IPS-18c (cell line): ENCODE results near the gene TRIM32.

Source experiments
- H3K4me3 ChIP-seq: 2 replicates; pipeline ENCODE4 v1.7.0; 2013; ENCODE audit warnings: low read depth, mild to moderate bottlenecking, low read length, moderate library complexity; ENCODE audit not compliant: insufficient read depth
- H3K9me3 ChIP-seq: one replicate; pipeline ENCODE4 v1.6.1; 2013; ENCODE audit warnings: mild to moderate bottlenecking, low read length, moderate library complexity; ENCODE audit not compliant: control insufficient read depth, insufficient read depth

TRIM32 gene, protein sequence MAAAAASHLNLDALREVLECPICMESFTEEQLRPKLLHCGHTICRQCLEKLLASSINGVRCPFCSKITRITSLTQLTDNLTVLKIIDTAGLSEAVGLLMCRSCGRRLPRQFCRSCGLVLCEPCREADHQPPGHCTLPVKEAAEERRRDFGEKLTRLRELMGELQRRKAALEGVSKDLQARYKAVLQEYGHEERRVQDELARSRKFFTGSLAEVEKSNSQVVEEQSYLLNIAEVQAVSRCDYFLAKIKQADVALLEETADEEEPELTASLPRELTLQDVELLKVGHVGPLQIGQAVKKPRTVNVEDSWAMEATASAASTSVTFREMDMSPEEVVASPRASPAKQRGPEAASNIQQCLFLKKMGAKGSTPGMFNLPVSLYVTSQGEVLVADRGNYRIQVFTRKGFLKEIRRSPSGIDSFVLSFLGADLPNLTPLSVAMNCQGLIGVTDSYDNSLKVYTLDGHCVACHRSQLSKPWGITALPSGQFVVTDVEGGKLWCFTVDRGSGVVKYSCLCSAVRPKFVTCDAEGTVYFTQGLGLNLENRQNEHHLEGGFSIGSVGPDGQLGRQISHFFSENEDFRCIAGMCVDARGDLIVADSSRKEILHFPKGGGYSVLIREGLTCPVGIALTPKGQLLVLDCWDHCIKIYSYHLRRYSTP

DNA sequence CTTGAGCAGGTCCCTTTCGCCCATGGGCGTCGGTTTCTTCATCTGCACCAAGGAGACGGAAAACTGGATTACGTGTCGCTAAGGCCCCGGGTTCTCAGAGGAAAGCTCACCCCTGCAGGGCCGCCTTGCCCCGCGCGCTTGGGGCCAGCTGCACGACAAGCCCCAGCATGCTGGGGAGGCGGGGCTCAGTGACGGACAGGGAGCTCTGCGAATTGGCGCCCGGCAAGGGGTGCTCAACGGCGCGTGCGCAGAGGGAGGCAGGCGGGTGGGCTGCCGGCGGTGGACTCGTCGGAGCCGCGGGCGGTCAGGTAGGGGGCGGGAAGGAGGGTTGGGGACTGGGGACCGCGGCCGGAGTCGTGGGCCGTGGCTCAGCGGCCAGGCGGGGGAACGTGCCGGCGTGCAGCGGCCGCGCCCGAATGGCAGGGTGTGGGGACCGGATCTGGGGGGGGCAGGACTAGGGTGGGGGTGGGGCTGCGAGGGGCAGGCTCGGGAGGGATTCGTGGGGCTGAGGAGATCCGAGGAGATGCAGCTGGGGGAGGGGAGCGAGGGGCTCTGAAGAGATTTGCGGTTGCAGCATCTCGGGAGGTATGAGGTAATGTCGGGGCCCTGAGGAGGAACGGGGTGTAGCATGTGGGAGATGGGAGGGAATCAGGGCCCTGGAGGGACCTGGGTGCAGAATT, at the start of gene TRIM32:
Gene TRIM32 (plus strand): TSS at position 232 of the 680 bp plus-strand sequence. CDS start 10,438 bp downstream, outside the sequence.
- H3K9me3 ChIP-seq = no peaks in the 10 kb centered on the region
- H3K4me3 ChIP-seq = peak within 1 kb of the TSS; percentile 39

DNA sequence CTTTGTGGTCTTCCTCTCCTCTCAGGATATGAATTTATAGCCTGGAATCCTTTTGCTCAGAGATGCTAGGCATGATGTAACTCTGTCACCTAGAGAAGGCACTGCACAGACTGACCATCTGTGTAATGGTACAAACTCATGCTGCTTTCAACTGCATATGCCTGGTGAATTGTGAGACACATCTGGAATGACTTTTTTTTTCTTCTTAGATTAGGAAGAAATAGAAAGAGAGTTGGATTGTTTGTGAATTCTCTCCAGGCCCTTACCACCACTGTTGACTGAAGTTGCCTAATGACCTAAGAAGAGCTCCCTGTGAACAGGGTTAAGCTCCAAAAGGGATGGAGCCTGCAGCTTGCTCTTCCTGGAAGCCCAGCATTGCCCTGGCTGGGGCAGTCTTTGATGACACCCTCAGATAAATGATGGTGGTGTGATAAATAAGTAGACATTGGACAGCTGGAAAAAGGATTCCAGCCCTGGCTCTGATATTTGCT, 47.8 kb upstream of the TRIM32 start:
- no peak overlapping the region for H3K4me3 ChIP-seq
- H3K9me3 ChIP-seq = no peaks in the 10 kb centered on the region

DNA sequence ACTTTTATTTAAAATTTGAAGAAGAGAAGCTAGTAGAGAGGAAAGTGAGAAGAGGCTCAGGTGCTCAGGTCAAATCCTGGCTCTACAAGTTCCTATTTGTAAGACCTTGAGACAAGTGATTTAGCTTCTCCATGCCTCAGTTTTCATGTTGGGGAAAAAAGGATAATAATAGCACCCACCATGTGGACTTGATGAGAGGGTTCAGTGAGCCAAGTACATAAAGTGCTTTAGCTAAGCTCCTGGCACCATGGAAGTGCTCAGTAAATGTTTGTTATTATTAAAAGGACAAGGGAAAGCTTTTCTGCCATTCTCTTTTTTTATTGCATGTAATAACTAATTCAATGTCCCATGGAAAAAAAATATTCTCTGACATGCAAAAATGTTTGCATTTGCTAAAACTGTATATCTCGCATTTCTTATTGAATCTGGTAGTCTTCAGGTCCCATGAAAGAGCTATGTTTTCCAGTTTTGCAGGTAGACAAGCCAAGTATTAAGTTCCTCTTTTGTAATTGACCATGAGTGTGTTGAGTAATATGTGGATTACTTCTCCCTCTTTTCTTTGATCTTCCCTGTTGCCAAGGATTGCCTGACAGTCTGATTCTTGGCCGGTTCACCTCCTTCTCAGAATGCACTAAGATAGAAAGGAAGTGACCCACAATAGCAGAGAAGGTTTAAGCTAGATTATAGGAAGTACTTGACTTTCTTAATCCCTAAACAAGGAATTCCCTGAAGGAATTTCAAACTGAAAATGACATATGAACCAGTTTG, 45.6 kb upstream of the TRIM32 start:
- no peaks in the 10 kb centered on the region for H3K9me3 ChIP-seq
- H3K4me3 ChIP-seq = no peak overlapping the region

DNA sequence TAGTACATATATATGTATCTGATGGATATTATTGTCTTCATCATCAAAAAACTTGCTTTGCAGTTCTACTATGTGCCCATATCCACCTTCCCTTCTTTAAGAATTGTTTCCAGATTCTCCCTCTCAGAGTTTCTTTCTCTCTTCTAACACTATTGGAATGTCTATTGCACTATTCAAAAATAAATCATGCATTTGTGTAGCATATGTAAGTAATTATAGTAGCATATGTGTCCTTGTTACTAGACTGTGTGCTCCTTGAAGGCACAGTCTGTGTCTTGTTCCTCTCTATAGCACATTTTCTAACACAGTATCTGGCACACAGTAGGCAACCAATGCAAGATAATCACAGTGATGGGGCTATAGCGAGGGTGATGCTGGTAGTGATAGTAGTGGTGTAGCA, 43.4 kb upstream of the TRIM32 start:
- Histone ChIP-seq H3K4me3 (no peak overlapping the region), H3K9me3 (no peaks in the 10 kb centered on the region)

DNA sequence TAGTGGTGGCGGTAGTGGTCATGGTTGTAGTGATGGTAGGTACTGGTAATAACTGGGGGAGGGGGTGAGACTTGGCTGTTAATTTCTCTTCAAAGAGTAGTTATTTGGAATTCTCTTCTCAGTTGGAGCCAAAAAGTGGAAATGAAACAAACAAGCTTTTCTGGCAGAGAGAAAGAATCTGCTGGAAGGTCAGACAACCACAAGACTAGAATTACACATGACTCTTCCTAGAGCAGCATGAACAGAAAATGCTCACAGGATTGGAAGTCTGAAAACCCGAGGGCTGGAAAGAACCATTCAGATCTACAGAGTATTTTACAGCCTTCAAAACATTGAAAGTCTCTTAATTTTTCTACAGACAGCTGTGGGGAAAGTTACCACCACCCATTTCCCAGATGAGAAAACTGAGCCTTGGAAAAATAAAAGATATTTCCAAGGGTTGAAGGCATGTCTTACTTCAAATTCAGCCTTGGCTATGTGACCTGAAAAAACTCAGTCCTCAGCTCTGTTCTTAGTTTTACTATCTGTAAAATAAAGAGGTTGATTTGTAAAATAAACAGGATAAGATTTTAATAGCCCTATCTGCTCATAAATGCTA, 42.9 kb upstream of the TRIM32 start:
- Histone ChIP-seq H3K9me3 (no peaks in the 10 kb centered on the region), H3K4me3 (no peak overlapping the region)

DNA sequence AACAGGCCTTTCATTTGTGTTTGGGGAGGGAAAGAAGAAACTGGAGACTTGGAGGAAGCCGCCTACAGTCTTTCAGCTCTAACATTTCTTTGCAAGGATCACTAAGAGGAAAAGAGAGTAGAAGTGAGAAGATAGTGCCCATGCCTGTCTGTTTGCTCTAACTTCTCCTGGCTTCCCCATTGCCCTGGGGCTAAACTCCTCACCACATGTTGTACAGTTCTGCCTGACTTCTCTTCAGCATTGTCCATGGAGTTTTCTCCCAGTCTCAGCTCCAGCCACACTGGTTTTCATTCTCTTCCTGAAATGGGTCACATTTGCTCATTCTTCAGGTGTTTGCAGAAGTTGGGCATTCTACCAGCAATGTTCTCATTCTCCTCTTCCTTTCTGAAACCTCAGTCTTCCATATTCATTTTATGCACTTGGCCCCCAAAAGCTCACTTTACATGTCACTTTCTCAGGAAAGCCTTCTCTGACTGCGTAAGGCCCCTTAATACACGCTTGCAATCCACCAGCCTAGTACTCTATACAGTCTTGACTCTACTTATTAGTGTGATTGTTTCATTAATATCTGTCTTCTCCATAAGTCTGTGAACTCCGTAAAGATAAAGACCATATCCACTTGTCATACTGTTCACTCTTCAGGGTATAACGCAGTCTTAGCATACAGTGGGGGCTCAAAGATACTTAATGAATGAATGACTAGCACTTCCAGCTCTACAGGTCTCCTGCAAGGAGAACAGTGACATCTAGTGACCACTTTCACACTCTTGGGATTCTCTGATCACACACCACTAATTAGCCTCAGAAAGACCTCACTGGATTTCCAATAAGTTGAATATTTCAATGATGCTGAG, 40.2 kb upstream of the TRIM32 start:
- no peaks in the 10 kb centered on the region for H3K9me3 ChIP-seq
- H3K4me3 ChIP-seq = no peak overlapping the region

DNA sequence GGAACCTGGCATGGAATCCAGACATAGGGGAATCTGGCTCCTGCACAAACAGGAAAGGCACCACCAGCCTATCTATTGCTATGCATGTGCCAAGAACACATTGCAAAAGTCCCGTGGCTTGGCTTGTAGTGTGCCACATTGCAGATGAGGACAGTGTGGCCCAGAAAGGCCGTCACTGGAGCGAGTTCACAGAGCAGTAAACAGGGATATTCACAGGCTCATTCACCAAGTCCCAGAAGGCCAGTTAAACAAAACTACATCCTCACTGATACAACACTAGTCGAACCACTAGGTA, 39.6 kb upstream of the TRIM32 start:
- no peaks in the 10 kb centered on the region for H3K9me3 ChIP-seq
- no peak overlapping the region for H3K4me3 ChIP-seq

DNA sequence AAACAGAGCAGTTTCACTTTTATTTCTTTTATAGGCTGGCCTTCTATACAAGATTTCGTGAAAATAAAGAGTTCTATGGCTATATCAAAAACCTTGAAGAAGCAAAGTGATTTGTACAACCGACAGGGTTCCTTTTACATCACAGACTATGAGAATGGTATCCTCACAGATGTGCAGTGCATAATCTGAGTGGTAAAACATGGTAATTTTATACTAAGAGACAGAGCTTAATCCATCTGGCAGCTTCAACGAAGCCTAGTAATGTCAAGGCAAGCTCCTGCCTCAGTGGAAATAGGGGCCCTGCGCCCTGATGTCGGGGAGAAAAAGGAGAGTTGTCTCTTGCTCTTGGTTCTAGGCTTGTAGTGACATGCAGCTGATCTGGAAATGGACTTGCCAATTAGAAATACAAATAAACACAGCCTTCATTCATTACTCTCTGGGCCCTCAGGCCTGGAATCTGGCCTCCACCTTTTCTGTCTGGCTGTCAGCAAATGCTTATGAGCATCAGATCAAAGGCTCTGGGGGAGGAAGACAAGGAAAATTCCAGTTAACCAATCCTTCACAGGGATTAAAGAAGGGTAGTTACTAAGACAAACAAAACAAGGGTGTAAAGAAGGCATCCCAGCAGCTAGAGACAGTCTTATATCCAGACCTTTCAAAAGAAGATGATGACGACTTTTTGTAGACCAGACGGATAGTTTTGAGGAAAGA, 33.6 kb upstream of the TRIM32 start:
- Histone ChIP-seq H3K4me3 (no peak overlapping the region), H3K9me3 (no peaks in the 10 kb centered on the region)

DNA sequence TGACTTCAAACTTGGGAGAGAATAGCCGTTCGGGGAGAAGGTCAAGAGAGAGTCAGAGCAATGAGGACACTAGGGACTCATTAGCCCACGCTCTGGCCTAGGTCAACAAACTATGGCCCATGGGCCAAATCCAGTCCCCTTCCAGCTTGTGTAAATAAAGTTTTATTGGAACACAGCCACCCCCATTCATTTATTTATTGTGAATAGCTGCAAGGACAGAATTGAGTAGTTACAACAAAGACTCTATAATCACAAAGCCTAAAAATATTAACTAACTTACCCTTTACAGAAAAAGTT, 33.1 kb upstream of the TRIM32 start:
- H3K4me3 ChIP-seq = no peak overlapping the region
- no peaks in the 10 kb centered on the region for H3K9me3 ChIP-seq

DNA sequence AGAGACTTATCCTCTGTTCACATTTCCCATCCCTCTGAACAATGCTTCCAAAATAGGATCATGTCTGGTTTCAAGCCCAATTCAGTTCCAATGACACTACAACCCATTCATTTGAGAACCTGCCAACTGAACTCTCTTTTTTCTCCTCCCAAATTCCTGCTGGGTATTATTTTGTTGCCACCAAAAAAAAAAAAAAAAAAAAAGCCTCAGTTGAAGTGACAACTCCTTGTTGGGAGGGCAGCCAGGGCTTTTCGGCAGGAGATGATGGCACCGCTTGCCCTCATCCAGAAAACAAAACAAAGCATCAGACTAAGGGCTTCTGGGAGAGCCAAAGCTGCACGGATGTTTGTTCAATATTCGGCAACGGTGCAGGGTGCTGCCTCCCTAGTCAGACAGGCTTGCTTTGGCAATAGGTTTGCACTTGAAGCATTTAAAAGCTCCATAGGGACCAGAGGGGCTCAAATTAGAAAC, 30.6 kb upstream of the TRIM32 start:
- H3K9me3 ChIP-seq = no peaks in the 10 kb centered on the region
- H3K4me3 ChIP-seq = no peak overlapping the region

DNA sequence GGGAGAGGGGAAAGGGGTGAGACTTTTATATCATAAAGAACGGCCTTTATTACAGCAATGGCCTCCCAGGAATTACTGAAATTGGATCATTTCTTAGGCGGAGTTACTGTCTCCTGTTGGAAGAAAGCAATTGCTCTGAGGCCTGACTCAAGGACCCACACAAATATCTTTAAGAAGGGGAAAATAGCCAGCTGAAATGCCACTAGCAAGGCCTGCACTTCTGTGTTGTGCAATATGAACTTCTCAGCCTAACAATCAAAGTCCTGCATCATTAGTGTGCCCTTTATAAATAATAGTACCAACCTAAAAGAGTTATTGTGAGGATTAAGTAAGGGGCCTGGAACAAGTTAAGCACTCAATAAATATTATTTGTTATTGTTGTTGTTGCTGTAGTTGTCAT, 30.1 kb upstream of the TRIM32 start:
- Histone ChIP-seq H3K4me3 (no peak overlapping the region), H3K9me3 (no peaks in the 10 kb centered on the region)

DNA sequence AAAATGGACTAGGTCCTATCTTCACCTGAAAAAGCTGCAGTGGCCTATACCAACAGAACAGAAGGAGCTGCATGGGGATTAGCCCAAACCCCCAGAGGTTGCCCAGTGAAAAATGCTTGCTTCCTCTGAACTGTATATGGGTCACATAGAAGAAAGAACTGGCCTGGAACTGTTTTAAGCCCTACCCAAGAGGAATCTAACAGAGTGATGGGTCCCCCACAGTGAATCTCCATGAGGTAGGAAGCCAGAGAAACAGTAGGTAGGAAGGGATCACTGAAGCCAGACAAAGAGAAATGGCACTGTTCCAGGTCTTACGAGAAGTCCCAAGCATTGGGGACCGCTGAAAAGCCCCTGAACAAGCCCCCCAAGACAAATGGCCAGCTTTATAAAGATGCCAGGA, 28.8 kb upstream of the TRIM32 start:
- no peaks in the 10 kb centered on the region for H3K9me3 ChIP-seq
- H3K4me3 ChIP-seq = no peak overlapping the region

DNA sequence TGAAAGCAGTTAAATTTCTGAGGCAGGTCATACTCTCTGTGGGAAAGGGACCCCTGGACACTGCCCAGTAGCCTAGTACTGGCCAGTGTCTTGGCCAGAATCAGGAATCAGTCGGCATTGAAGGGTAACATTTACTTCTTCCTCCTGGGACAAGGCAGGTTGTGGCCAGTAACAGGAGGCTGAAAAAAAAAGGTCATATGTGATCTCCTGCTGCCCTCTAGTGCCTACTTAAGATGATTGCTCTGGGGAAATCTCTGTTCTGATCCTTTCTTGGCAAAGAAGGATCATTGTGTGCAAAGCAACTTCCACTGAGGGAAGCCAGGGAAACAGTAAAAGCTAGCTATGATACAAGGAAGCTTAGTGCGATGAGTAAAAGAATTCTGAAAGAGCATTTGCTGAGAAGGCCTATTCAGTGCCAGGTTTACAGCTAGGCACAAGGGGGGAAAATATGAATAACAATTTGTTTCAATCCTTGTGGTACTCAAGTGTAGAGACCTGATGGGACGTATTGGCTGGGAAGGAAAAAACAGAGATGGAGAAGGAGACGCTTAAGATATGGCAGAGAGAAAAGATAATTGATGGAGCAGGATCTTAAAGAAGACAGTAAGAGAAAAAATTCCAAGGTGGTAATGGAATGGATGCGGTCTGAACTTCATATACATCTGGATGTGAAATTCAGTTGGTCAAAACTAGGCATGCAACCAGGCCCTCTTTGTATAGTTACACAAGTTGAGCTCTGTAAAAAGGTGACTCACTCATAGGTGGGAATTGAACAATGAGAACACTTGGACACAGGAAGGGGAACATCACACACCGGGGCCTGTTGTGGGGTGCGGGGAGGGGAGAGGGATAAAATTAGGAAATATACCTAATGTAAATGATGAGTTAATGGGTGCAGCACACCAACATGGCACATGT, 25.8 kb upstream of the TRIM32 start:
- H3K9me3 ChIP-seq = no peaks in the 10 kb centered on the region
- no peak overlapping the region for H3K4me3 ChIP-seq

DNA sequence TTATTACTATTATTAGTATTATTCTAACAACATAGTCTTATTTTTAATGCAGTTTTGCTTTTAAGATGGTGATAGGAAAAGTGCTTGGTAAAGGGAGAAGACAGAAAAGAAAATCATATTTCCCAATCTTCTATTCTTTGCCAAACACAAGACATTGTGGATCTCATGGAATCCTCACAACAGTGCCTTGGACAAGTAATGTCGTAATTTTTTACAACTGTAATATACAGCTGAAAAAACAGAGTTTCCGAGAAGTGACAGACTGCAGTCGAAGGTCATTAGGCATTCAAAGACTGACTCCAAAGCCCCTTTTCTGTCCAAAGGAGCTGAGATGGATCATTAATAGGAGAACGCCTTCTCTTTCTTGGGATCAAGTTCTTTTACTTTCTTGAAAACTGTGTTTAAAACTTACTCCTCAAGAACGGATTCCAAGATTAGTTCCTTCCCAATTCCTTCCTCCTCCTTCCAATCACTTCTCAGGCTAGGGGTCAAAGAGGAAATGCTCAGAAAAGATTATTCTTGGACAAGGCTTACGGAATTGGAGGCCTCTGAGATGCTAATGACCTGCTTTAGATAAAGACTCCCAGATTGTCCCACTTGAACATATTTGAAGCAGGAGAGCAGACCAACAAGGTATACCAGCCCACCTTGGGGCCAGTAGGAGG, 24.3 kb upstream of the TRIM32 start:
- H3K4me3 ChIP-seq = no peak overlapping the region
- no peaks in the 10 kb centered on the region for H3K9me3 ChIP-seq

DNA sequence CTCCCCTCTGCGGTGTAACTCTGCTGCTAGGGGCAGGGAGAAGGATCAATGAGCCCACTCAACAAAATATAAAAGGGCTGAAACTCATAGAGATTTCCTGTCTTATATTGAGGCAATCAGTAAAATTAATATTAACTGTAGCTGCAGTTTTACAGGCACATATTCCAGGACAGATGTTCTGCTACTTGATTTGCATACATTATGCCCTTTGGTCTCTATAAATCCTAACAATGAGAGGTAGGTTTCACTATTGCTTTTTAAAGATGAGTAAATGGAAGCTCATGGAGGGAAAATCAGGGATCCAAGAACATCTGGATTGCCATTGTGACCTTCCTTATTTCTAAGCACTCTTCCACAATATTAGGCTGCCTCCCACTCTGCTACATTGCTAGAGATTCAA, 23.5 kb upstream of the TRIM32 start:
- H3K9me3 ChIP-seq = no peaks in the 10 kb centered on the region
- H3K4me3 ChIP-seq = no peak overlapping the region
